ENCODE data around the gene RPS3. TPM values are rescaled to one million over a fixed set of nuclear protein-coding genes. Genes with fewer than 3 reads are reported as not detected.
"Not testable (repeated sequence)": the region's sequence is repeated elsewhere in the genome, so short reads cannot be mapped to it uniquely, and the experiment has no call there.

Gene RPS3
- 1,000 to 10,000 TPM; 1,862 to 3,388 (median 2,569) TPM for polyA plus RNA-seq

GRCh38 chr11:75399344-75400145, at the start of gene RPS3:
Gene RPS3 (plus strand): TSS chr11:75399518. CDS start chr11:75399548, 30 bp downstream.
- WGBS, 3 donors: 0 to 1% (median 0%) methylated on average over 55 of the region's 55 CpGs

GRCh38 chr11:75349521-75350116, 49.7 kb upstream of the RPS3 start:
- WGBS, 3 donors: 40 to 88% (median 54%) methylated on average over 4 of the region's 4 CpGs
- peak overlapping the region; percentile 36 for H3K27ac ChIP-seq (ENCODE audit: low read depth, low read length)

More at GRCh38 chr11:75399344-75400145, at the start of gene RPS3:
- peak within 1 kb of the TSS; percentile 36 for H3K27ac ChIP-seq (ENCODE audit: low read depth, low read length)

- peak overlapping the region; percentile 36 for H3K27ac ChIP-seq (ENCODE audit: low read depth, low read length)
- 27 to 50% (median 34%) methylated on average over 9 of the region's 9 CpGs for WGBS, 3 donors
These were observed 49.1 kb upstream of the RPS3 start for GRCh38 chr11:75350122-75350742.

GRCh38 chr11:75350743-75351540, 48.4 kb upstream of the RPS3 start:
- H3K27ac ChIP-seq (ENCODE audit: low read depth, low read length): peak overlapping the region; percentile 36
- 3 to 6% (median 4%) methylated on average over 34 to 47 of the region's 47 CpGs for WGBS, 3 donors

GRCh38 chr11:75351541-75351790, 47.9 kb upstream of the RPS3 start, which contains the start of gene ARRB1:
Gene ARRB1 (minus strand): TSS chr11:75351661. CDS start chr11:75351607, 54 bp downstream.
- H3K27ac ChIP-seq (ENCODE audit: low read depth, low read length): peak within 1 kb of the TSS; percentile 36
- WGBS, 3 donors: 0 to 1% (median 1%) methylated on average over 29 to 38 of the region's 38 CpGs

GRCh38 chr11:75351791-75352587, 47.3 kb upstream of the RPS3 start:
- H3K27ac ChIP-seq (ENCODE audit: low read depth, low read length): no peak overlapping the region
- WGBS, 3 donors: 1 to 2% (median 1%) methylated on average over 59 to 64 of the region's 64 CpGs

- H3K27ac ChIP-seq (ENCODE audit: low read depth, low read length): no peak overlapping the region
- 22 to 37% (median 22%) methylated on average over 5 of the region's 5 CpGs for WGBS, 3 donors
These were observed 46.6 kb upstream of the RPS3 start for GRCh38 chr11:75352588-75353206.

- no peak overlapping the region for H3K27ac ChIP-seq (ENCODE audit: low read depth, low read length)
- 80 to 92% (median 88%) methylated on average over 10 of the region's 10 CpGs for WGBS, 3 donors
These were observed 44.3 kb upstream of the RPS3 start for GRCh38 chr11:75355051-75355450.

GRCh38 chr11:75356613-75357012, 42.7 kb upstream of the RPS3 start:
- no peak overlapping the region for H3K27ac ChIP-seq (ENCODE audit: low read depth, low read length)
- WGBS, 3 donors: 55 to 93% (median 76%) methylated on average over 2 of the region's 2 CpGs

- WGBS, 3 donors: 71 to 88% (median 78%) methylated on average over 4 of the region's 4 CpGs
- H3K27ac ChIP-seq (ENCODE audit: low read depth, low read length): not testable (repeated sequence)
These were observed 37.0 kb upstream of the RPS3 start for GRCh38 chr11:75362285-75362684.

- H3K27ac ChIP-seq (ENCODE audit: low read depth, low read length): no peak overlapping the region
- WGBS, 3 donors: 34 to 70% (median 39%) methylated on average over 2 of the region's 2 CpGs
These were observed 33.6 kb upstream of the RPS3 start for GRCh38 chr11:75365711-75366181.

- H3K27ac ChIP-seq (ENCODE audit: low read depth, low read length): not testable (repeated sequence)
- WGBS, 3 donors: 80 to 95% (median 89%) methylated on average over 5 of the region's 5 CpGs
These were observed 32.5 kb upstream of the RPS3 start for GRCh38 chr11:75366826-75367225.

- no peak overlapping the region for H3K27ac ChIP-seq (ENCODE audit: low read depth, low read length)
- WGBS, 3 donors: 57 to 77% (median 57%) methylated on average over 6 of the region's 6 CpGs
These were observed 29.6 kb upstream of the RPS3 start for GRCh38 chr11:75369560-75370255.

- WGBS, 3 donors: 51 to 67% (median 66%) methylated on average over 8 of the region's 8 CpGs
- no peak overlapping the region for H3K27ac ChIP-seq (ENCODE audit: low read depth, low read length)
These were observed 27.1 kb upstream of the RPS3 start for GRCh38 chr11:75371949-75372876.

GRCh38 chr11:75373201-75373600, 26.1 kb upstream of the RPS3 start:
- no peak overlapping the region for H3K27ac ChIP-seq (ENCODE audit: low read depth, low read length)
- 89 to 95% (median 93%) methylated on average over 8 of the region's 8 CpGs for WGBS, 3 donors

GRCh38 chr11:75374646-75375045, 24.7 kb upstream of the RPS3 start:
- 83 to 95% (median 92%) methylated on average over 4 of the region's 4 CpGs for WGBS, 3 donors
- no peak overlapping the region for H3K27ac ChIP-seq (ENCODE audit: low read depth, low read length)
